Right kidney (tissue), 1 donor: ENCODE measurements around the gene RRP9.
"Not testable (repeated sequence)": the region's sequence is repeated elsewhere in the genome, so short reads cannot be mapped to it uniquely, and the experiment has no call there.

Experiments used
- DNase-seq: peaks from one replicate; pipeline ENCODE4 v3.0.0-alpha.2; 2016

Gene RRP9

GRCh38 chr3:51908026-51908425 is 33.7 kb downstream of the RRP9 start:
- DNase-seq, result no peak

DNA sequence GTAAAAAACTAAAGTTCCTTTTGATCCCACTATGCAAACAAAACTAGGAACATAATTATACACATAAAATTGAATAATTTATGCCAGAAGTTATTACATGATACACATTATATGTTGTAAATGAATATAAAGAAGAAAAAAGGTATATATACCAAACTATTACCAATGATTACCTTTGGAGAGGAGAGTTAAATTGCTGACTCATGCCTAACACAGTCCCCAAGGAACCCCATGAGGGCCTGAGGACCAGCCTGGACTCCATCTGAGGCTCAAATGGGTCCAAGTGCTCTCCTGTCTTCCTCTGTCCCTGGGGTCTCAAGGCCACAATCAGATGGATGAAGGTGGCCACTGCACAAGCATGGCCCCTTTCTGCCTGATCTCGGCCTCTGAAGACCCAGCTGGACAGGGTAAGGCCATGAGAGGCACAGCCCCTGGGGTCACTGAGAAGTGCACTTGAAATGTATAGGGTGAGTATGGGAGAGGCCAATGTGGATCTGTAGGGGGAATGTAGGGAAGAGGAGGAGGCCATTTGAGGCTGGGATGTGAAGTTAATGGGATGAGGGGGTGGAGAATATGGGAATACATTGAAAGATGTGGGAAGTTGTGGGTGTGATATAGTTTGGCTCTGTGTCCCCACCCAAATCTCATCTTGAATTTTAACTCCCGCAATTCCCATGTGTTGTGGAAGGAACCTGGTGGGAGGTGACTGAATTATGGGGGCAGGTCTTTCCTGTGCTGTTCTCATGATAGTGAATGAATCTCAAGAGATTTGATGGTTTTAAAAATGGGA is 37.5 kb downstream of the RRP9 start:
- DNase-seq, result no peak

DNA sequence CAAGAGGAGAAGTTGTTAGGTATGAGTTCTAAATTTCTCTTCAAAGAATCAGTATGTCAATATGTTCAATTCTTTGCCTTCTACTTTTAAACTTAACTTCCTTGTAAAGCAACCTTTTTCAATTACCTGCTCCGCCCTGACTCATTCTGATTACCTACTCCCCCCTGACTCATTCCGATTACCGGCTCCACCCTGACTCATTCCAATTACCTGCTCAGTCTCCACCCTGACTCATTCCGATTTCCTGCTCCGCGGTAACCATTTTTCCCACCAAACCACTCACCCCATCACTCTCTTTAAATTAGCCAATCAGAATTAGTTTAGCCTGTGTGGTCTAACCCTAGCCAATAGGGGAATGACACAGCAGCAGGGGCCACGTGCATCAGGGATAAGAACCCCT is 39.3 kb downstream of the RRP9 start:
- not testable (repeated sequence) for DNase-seq

- not testable (repeated sequence) for DNase-seq
Measured at GRCh38 chr3:51900043-51900442, 41.7 kb downstream of the RRP9 start.

DNA sequence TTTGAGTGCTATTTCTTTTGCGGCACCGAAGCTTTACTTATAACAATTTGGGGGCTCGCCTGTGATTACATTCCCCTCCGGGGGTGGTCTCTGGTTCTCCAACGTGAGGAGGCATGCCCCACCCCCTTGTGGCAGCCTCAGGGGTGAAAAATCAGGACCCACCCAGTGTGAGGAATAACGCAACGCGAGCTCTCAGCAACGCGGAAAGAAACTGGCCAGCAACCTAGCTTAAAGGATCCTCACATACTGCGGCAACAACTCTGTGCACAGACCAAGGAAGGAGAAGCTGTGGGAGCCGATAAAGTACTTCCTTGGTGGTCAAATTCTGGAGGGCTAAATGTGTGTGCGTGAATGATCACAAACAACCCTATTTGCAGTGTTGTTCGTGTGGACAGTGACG is 44.3 kb downstream of the RRP9 start:
- DNase-seq, result no peak

DNA sequence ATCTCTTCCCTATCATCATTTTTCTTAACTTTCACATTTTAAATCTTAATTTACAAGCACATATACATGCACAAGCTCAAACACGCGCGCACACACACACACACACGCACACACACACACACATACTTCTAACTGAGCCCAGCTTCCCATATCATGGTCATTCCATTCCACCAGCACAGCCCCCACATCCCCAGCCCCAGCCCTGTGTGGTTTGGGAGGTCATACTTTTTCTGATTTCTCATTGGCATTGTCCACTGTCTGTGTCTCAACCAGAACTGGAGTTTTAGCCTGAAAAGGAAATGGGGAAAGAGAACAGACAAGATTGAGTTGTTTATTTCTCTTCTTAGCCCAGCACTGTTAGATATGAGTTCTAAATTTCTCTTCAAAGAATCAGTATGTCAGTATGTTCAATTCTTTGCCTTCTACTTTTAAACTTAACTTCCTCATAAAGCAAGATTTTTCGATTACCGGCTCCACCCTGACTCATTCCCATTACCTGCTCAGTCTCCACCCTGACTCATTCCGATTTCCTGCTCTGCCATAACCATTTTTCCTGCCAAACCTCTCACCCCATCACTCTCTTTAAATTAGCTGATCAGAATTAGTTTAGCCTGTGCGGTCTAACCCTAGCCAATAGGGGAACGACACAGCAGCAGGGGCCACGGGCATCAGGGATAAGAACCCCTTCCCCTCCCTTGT is 44.9 kb downstream of the RRP9 start:
- no peak for DNase-seq

GRCh38 chr3:51894939-51895338 is 46.8 kb downstream of the RRP9 start:
- no peak for DNase-seq

DNA sequence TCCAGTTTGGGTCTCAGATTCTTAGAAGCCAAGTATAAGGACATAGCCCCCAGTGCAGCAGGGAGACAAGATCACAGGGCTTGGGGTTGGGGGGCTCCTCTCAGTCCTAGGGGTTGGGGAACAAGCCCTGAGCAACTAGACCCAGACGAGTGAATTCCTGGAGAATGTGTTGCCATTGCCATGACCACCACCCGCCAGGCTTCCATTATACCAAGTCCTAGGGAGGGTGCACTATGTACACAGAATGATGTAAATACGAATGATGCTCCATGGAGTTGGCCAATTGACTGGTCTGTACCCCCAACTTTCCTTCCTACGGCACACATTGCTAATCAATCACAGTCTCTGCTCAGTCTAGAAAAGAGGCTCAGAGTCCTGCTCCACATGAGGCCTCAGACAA is 47.3 kb downstream of the RRP9 start:
- no peak for DNase-seq

DNA sequence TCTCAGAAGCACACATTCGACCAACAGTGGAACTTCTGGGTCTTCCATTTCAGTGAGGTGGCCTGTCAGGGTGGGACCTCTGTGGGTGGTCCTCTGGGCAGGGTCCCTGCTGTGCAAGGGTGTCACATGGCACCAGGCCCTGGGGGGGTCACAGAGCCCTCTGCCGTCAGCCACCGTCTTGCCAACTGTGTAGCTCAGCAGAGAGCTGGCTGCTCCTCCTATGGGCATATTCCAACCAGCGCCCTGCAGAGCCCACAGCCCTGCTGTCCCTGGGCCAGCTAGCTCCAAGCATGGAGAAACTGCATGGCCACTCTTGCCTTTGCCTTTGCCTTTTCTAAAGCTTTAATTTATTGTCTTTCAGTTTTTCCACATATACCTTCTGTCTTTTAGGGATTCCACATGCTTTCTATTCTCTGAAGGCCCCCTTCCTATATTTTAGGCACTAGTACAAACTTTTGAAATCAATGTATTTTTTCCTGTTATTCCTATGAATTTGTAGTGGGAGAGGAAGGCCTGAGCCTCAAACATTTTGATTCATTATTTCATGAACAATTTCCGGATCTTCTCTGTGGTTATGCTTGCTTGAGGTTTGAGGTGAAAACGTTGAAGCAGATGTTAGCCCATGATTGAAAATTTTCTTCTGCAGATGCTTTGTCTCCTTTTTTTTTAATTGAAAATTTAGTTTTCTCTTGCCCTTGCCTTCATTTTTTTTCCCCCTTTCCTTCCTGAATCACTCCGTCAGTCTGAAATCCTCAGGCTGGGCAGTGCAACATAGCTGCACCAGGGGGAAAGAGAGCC is 50.3 kb downstream of the RRP9 start:
- no peak for DNase-seq

GRCh38 chr3:51888463-51889105 is 53.1 kb downstream of the RRP9 start:
- no peak for DNase-seq

- DNase-seq, result no peak
Measured at GRCh38 chr3:51887620-51888019, 54.1 kb downstream of the RRP9 start.

DNA sequence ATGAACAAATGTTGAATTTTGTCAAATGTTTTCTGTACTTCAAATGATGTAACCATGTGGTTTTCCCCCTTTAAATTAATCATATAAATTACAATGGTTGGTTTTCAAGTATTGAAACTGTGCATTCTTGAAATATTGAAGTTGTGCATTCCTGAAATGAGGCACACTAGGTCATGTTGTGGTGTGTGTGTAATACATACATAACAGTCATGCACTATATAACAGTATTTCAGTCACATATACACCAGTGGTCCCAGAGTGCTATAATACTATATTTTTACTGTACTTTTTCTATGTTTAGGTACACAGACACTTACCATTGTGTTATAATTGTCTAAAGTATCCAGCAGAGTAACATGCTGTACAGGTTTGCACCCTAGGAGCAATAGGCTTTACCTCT is 55.3 kb downstream of the RRP9 start:
- no peak for DNase-seq
